ENCODE measurements around the gene TTBK2. TPM values are rescaled to one million over a fixed set of nuclear protein-coding genes. Genes with fewer than 3 reads are reported as not detected.

The TTBK2 gene
- polyA plus RNA-seq, 3 donors, result 3.7 to 9.0 (median 5.7) TPM

DNA sequence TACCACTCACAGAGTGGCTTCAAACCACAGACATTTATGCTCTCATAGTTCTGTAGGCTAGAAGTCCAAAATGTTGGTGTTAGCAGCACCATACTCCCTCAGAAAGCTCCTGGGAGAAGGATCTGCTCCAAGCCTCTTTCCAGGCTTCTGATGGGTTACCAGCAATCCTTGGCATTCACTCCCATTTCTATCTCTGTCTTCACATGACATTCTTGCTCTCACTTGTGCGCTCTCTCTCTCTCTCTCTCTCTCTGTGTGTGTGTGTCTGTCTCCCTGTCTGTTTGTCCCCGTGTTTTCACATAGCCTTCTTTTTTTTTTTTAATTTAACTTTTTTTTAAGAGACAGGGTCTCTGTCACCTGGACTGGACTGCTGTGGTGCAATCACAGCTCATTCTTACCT, 209.9 kb downstream of the TTBK2 start:
- H3K36me3 Mint-ChIP-seq, result no peaks in the 10 kb centered on the region

DNA sequence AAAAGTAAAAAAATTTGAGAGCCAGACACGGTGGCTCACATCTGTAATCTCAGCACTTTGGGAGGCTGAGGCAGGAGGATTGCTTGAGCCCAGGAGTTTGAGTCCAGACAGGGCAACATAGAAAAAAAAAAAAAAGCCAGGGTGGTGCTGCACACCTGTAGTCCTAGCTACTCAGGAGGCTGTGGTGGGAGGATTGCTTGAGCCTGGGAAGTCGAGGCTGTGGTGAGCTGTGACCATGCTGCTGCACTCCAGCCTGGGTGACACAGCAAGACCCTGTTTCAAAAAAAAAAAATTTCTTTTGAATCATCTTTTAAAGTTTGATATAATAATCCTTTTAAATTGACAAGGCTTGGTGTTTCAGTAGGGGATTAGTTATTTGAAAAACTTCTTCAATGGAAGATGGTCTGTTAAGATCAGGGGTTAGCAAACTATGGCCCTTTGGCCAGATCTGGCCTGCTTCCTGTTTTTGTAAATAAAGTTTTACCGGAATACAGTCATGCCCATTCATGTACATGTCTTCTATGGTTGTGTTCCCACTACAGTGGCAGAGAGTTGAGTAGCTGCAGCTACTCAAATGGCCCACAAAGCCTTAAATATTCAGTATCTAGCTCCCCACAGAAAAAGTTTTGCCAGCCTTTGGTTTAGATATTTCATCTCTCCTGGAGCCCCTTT, 212.6 kb downstream of the TTBK2 start:
- H3K27me3 ChIP-seq (ENCODE audit: control insufficient read depth in 2 of 2, insufficient read depth in 2 of 2, low read length in 2 of 2), result no peaks in the 10 kb centered on the region
- no peak for DNase-seq
- H3K36me3 ChIP-seq (replicated peaks in 1 of 2; ENCODE audit: control insufficient read depth in 1 of 2, insufficient read depth in 2 of 2, low read length in 2 of 2), result no peaks in the 10 kb centered on the region
- H3K9me3 ChIP-seq (replicated peaks in 1 of 2; ENCODE audit: control insufficient read depth in 1 of 2, insufficient read depth in 1 of 2, low read length in 2 of 2), result no peaks in the 10 kb centered on the region
- H2AFZ ChIP-seq (ENCODE audit: insufficient read depth, low read depth, low read length, poor library complexity, severe bottlenecking), result peak overlapping the region; percentile 4
- peaks cover 0 to 3% (median 0%) of the 10 kb centered on the region in 7 donors for H3K9me3 Mint-ChIP-seq
- H3K79me2 ChIP-seq (ENCODE audit: insufficient read depth, low read length), result no peaks in the 10 kb centered on the region
- no peak overlapping the region for H3K4me2 ChIP-seq (replicated peaks; ENCODE audit: extremely low read depth, low read length, poor library complexity, severe bottlenecking)
- H3K36me3 Mint-ChIP-seq, result no peaks in the 10 kb centered on the region
- H3K4me1 Mint-ChIP-seq, result peaks cover 2% of the 10 kb centered on the region
- H3K27ac ChIP-seq (ENCODE audit: low read depth in 1 of 2, low read length in 2 of 2), result no peak overlapping the region
- H3K27me3 Mint-ChIP-seq (ENCODE audit: low read depth in 3 of 3), result peaks cover 0 to 2% (median 0%) of the 10 kb centered on the region in 3 donors
- H3K4me1 ChIP-seq (ENCODE audit: control insufficient read depth in 1 of 2, insufficient read depth in 2 of 2, low read length in 2 of 2), result no peaks in the 10 kb centered on the region
- no peaks in the 10 kb centered on the region for H4K20me1 ChIP-seq (ENCODE audit: insufficient read depth, low read length)
- H3K9ac ChIP-seq (ENCODE audit: insufficient read depth, low read length, poor library complexity, severe bottlenecking), result no peak overlapping the region
- TF ChIP-seq, protein P1, sequence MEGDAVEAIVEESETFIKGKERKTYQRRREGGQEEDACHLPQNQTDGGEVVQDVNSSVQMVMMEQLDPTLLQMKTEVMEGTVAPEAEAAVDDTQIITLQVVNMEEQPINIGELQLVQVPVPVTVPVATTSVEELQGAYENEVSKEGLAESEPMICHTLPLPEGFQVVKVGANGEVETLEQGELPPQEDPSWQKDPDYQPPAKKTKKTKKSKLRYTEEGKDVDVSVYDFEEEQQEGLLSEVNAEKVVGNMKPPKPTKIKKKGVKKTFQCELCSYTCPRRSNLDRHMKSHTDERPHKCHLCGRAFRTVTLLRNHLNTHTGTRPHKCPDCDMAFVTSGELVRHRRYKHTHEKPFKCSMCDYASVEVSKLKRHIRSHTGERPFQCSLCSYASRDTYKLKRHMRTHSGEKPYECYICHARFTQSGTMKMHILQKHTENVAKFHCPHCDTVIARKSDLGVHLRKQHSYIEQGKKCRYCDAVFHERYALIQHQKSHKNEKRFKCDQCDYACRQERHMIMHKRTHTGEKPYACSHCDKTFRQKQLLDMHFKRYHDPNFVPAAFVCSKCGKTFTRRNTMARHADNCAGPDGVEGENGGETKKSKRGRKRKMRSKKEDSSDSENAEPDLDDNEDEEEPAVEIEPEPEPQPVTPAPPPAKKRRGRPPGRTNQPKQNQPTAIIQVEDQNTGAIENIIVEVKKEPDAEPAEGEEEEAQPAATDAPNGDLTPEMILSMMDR (IDR thresholded peaks at IDR 0.05), result no peak
- 100% methylated on average over 1 of the region's 3 CpGs for WGBS (ENCODE audit: insufficient coverage)
- H3K4me3 ChIP-seq (replicated peaks in 1 of 3; ENCODE audit: low read depth in 2 of 3, low read length in 3 of 3), result no peak overlapping the region
- H3K27ac Mint-ChIP-seq, result no peak overlapping the region
- no peak overlapping the region for H3K4me3 Mint-ChIP-seq
- intact Hi-C loops (cut with micrococcal nuclease), result loop anchor here in 1 of 2 donors (10.0 kb wide), 2 partner anchors 497 to 567 kb away; no protein-coding TSS in a partner anchor

More for the DNA sequence above, 209.9 kb downstream of the TTBK2 start:
- Histone ChIP-seq H3K9ac (ENCODE audit: insufficient read depth, low read length, poor library complexity, severe bottlenecking) (no peak overlapping the region), H3K4me2 (replicated peaks; ENCODE audit: extremely low read depth, low read length, poor library complexity, severe bottlenecking) (no peak overlapping the region), H3K9me3 (replicated peaks in 1 of 2; ENCODE audit: control insufficient read depth in 1 of 2, insufficient read depth in 1 of 2, low read length in 2 of 2) (no peaks in the 10 kb centered on the region), H3K4me1 (ENCODE audit: control insufficient read depth in 1 of 2, insufficient read depth in 2 of 2, low read length in 2 of 2) (no peaks in the 10 kb centered on the region), H3K36me3 (replicated peaks in 1 of 2; ENCODE audit: control insufficient read depth in 1 of 2, insufficient read depth in 2 of 2, low read length in 2 of 2) (no peaks in the 10 kb centered on the region), H3K27ac (ENCODE audit: low read depth in 1 of 2, low read length in 2 of 2) (no peak overlapping the region), H4K20me1 (ENCODE audit: insufficient read depth, low read length) (no peaks in the 10 kb centered on the region), H3K4me3 (replicated peaks in 1 of 3; ENCODE audit: low read depth in 2 of 3, low read length in 3 of 3) (no peak overlapping the region), H3K79me2 (ENCODE audit: insufficient read depth, low read length) (no peaks in the 10 kb centered on the region), H2AFZ (ENCODE audit: insufficient read depth, low read depth, low read length, poor library complexity, severe bottlenecking) (no peak overlapping the region), H3K27me3 (ENCODE audit: control insufficient read depth in 2 of 2, insufficient read depth in 2 of 2, low read length in 2 of 2) (no peaks in the 10 kb centered on the region)
- intact Hi-C loops (cut with micrococcal nuclease), result no loop called here
- H3K27ac Mint-ChIP-seq, result no peak overlapping the region
- DNase-seq, result no peak
- H3K9me3 Mint-ChIP-seq, result peaks cover 0 to 3% (median 0%) of the 10 kb centered on the region in 7 donors
- peaks cover 0 to 2% (median 2%) of the 10 kb centered on the region in 3 donors for H3K27me3 Mint-ChIP-seq (ENCODE audit: low read depth in 3 of 3)
- TF ChIP-seq, protein P1 (IDR thresholded peaks at IDR 0.05), result no peak
- WGBS (ENCODE audit: insufficient coverage), result 80% methylated on average over 1 of the region's 2 CpGs
- no peak overlapping the region for H3K4me3 Mint-ChIP-seq
- H3K4me1 Mint-ChIP-seq, result no peaks in the 10 kb centered on the region
